Ascending aorta (tissue), 2 donors: ENCODE results near the gene IWS1. TPM values are rescaled to one million over a fixed set of nuclear protein-coding genes. Genes with fewer than 3 reads are reported as not detected.

Experiments
- DNase-seq, 2 donors: peaks; one replicate each; pipeline ENCODE4 v3.0.0-alpha.2; 2019; ENCODE audit warnings: low spot score in 2 of 2
- H3K27ac ChIP-seq, 2 donors: fragments of 200-600 bp; sonication (generic); one replicate each; pipeline ENCODE4 v1.5.1; 2016 to 2017; ENCODE audit warnings: mild to moderate bottlenecking in 1 of 2
- H3K27me3 ChIP-seq: fragments of 200-600 bp; sonication (generic); one replicate; pipeline ENCODE4 v1.5.1; 2017
- H3K36me3 ChIP-seq, 2 donors: fragments of 200-600 bp; sonication (generic); one replicate each; pipeline ENCODE4 v1.5.1; 2016
- H3K4me1 ChIP-seq, 2 donors: fragments of 200-600 bp; sonication (generic); one replicate each; pipeline ENCODE4 v1.5.1; 2016 to 2017; ENCODE audit warnings: mild to moderate bottlenecking in 1 of 2
- H3K4me3 ChIP-seq, 2 donors: fragments of 200-600 bp; sonication (generic); one replicate each; pipeline ENCODE4 v1.5.1; 2016 to 2017; ENCODE audit warnings: mild to moderate bottlenecking in 1 of 2
- H3K9me3 ChIP-seq, 2 donors: fragments of 200-600 bp; sonication (generic); one replicate each; pipeline ENCODE4 v1.5.1; 2016
- CTCF ChIP-seq, 3 experiments: fragments of 200-600 bp in 2 of 3; fragments of 450-650 bp in 1 of 3; sonication (generic) in 2 of 3; IDR thresholded peaks; one replicate each; pipeline ENCODE4 v1.5.1; 2016 to 2019; ENCODE audit warnings: antibody characterized with exemption in 3 of 3, mild to moderate bottlenecking in 1 of 3, moderate library complexity in 1 of 3
- intact Hi-C: fragments of 100-400 bp; cut with DNase I; formaldehyde crosslinking; loops from one replicate; pipeline ENCODE4 v1.15.1; 2023
- total RNA-seq: library from RNA; depleted of rRNA; stranded (reverse); fragments of >200 nt; gene quantifications from one replicate; pipeline ENCODE4 v1.1.0, GENCODE V29; 2016

Gene IWS1
- total RNA-seq, 1 donor from 2014 or later: 54.6 TPM

- H3K4me1 ChIP-seq: peaks cover 0 to 6% of the 10 kb centered on the region in 2 donors
- no peak for DNase-seq
- H3K27me3 ChIP-seq: no peaks in the 10 kb centered on the region
- H3K27ac ChIP-seq: no peak overlapping the region
- H3K9me3 ChIP-seq: no peaks in the 10 kb centered on the region
- no peak overlapping the region for H3K4me3 ChIP-seq
- no peak for TF ChIP-seq CTCF (IDR thresholded peaks at IDR 0.05)
- no peaks in the 10 kb centered on the region for H3K36me3 ChIP-seq
- intact Hi-C loops: no loop called here
Measured at GRCh38 chr2:127537644-127538043, 11.4 kb upstream of the IWS1 start.

GRCh38 chr2:127536707-127537541 lies 10.6 kb upstream of the IWS1 start:
- TF ChIP-seq CTCF (IDR thresholded peaks at IDR 0.05): no peak
- Histone ChIP-seq H3K27me3 (no peaks in the 10 kb centered on the region), H3K36me3 (no peaks in the 10 kb centered on the region), H3K27ac (no peak overlapping the region), H3K4me1 (peaks cover 0 to 4% of the 10 kb centered on the region in 2 donors), H3K9me3 (no peaks in the 10 kb centered on the region), H3K4me3 (no peak overlapping the region)
- intact Hi-C loops: no loop called here
- DNase-seq: no peak

- Histone ChIP-seq H3K4me3 (no peak overlapping the region), H3K27ac (no peak overlapping the region)
Measured at GRCh38 chr2:127535918-127536317, 9.6 kb upstream of the IWS1 start.

GRCh38 chr2:127535422-127535901 lies 9.2 kb upstream of the IWS1 start, which contains the start of gene MYO7B:
Gene MYO7B (plus strand): TSS chr2:127535683. CDS start chr2:127559723, 24,040 bp downstream.
- Histone ChIP-seq H3K4me3 (no peak within 1 kb of the TSS), H3K27ac (no peak within 1 kb of the TSS), H3K9me3 (no peaks in the 10 kb centered on the region), H3K27me3 (no peaks in the 10 kb centered on the region), H3K4me1 (no peaks in the 10 kb centered on the region), H3K36me3 (no peaks in the 10 kb centered on the region)
- TF ChIP-seq CTCF (IDR thresholded peaks at IDR 0.05): no peak
- intact Hi-C loops: no loop called here
- no peak for DNase-seq

More at GRCh38 chr2:127535918-127536317, 9.6 kb upstream of the IWS1 start:
- intact Hi-C loops: no loop called here
- H3K27me3 ChIP-seq: no peaks in the 10 kb centered on the region
- DNase-seq: no peak
- no peaks in the 10 kb centered on the region for H3K36me3 ChIP-seq
- no peaks in the 10 kb centered on the region for H3K4me1 ChIP-seq
- TF ChIP-seq CTCF (IDR thresholded peaks at IDR 0.05): no peak
- no peaks in the 10 kb centered on the region for H3K9me3 ChIP-seq

GRCh38 chr2:127532296-127532695 lies 6.0 kb upstream of the IWS1 start:
- H3K27me3 ChIP-seq: no peaks in the 10 kb centered on the region
- TF ChIP-seq CTCF (IDR thresholded peaks at IDR 0.05): no peak
- no peaks in the 10 kb centered on the region for H3K4me1 ChIP-seq
- H3K36me3 ChIP-seq: no peaks in the 10 kb centered on the region
- H3K9me3 ChIP-seq: no peaks in the 10 kb centered on the region
- no peak for DNase-seq
- intact Hi-C loops: no loop called here
- H3K4me3 ChIP-seq: no peak overlapping the region
- H3K27ac ChIP-seq: no peak overlapping the region
